SKM-1 treated with dmso at 0.1 percent for 144 hours (cell line): ENCODE results near the gene ATF7IP2.
"Not testable (repeated sequence)": the region's sequence is repeated elsewhere in the genome, so short reads cannot be mapped to it uniquely, and the experiment has no call there.

Source experiments
- DNase-seq: peaks from one replicate; lab custom pipeline; 2025; ENCODE audit not compliant: unreplicated experiment; lab: John Stamatoyannopoulos, UW

ATF7IP2 gene

GRCh38 chr16:10371592-10371991 is 14.3 kb upstream of the ATF7IP2 start:
- DNase-seq, result no peak

GRCh38 chr16:10373556-10373955 is 12.3 kb upstream of the ATF7IP2 start:
- DNase-seq, result no peak

GRCh38 chr16:10376229-10376628 is 9.6 kb upstream of the ATF7IP2 start:
- DNase-seq, result no peak

GRCh38 chr16:10383626-10384025 is 2.2 kb upstream of the ATF7IP2 start:
- no peak for DNase-seq

GRCh38 chr16:10386517-10387100 is 748 bp downstream of the ATF7IP2 start:
- peak; percentile 9 for DNase-seq

- peak; percentile 1 for DNase-seq
Observed at GRCh38 chr16:10387188-10387617, 1.3 kb downstream of the ATF7IP2 start.

- no peak for DNase-seq
Observed at GRCh38 chr16:10388988-10389387, 3.1 kb downstream of the ATF7IP2 start.

GRCh38 chr16:10390330-10390729 is 4.5 kb downstream of the ATF7IP2 start:
- no peak for DNase-seq

GRCh38 chr16:10390867-10391266 is 5.0 kb downstream of the ATF7IP2 start:
- no peak for DNase-seq

GRCh38 chr16:10391339-10391738 is 5.5 kb downstream of the ATF7IP2 start:
- no peak for DNase-seq

- DNase-seq, result no peak
Observed at GRCh38 chr16:10402975-10403374, 17.1 kb downstream of the ATF7IP2 start.

- DNase-seq, result no peak
Observed at GRCh38 chr16:10405386-10405939, 19.6 kb downstream of the ATF7IP2 start.

- DNase-seq, result no peak
Observed at GRCh38 chr16:10408824-10409381, 23.0 kb downstream of the ATF7IP2 start.

GRCh38 chr16:10409713-10410112 is 23.9 kb downstream of the ATF7IP2 start:
- DNase-seq, result not testable (repeated sequence)

GRCh38 chr16:10410469-10410868 is 24.6 kb downstream of the ATF7IP2 start:
- DNase-seq, result no peak

GRCh38 chr16:10412935-10413601 is 27.2 kb downstream of the ATF7IP2 start:
- no peak for DNase-seq

GRCh38 chr16:10418204-10418603 is 32.3 kb downstream of the ATF7IP2 start:
- not testable (repeated sequence) for DNase-seq

- no peak for DNase-seq
Observed at GRCh38 chr16:10419701-10420100, 33.8 kb downstream of the ATF7IP2 start.

GRCh38 chr16:10421596-10421995 is 35.7 kb downstream of the ATF7IP2 start:
- no peak for DNase-seq

GRCh38 chr16:10428433-10429168 is 42.7 kb downstream of the ATF7IP2 start:
- no peak for DNase-seq

GRCh38 chr16:10429299-10429969 is 43.6 kb downstream of the ATF7IP2 start:
- not testable (repeated sequence) for DNase-seq
